Suprapubic skin (tissue), 4 donors: ENCODE data around the gene FXYD4. TPM values are rescaled to one million over a fixed set of nuclear protein-coding genes. Genes with fewer than 3 reads are reported as not detected.

Experiments
- DNase-seq, 2 donors: peaks; one replicate each; pipeline ENCODE4 v3.0.0-alpha.2; 2019; ENCODE audit warnings: low spot score in 2 of 2
- H3K27ac ChIP-seq: fragments of 200-600 bp; sonication (generic); one replicate; pipeline ENCODE4 v1.5.1; 2019
- H3K27me3 ChIP-seq: fragments of 200-600 bp; sonication (generic); one replicate; pipeline ENCODE4 v1.5.1; 2019
- H3K36me3 ChIP-seq: fragments of 200-600 bp; sonication (generic); one replicate; pipeline ENCODE4 v1.5.1; 2019
- H3K4me1 ChIP-seq: fragments of 200-600 bp; sonication (generic); one replicate; pipeline ENCODE4 v1.5.1; 2019
- H3K4me3 ChIP-seq: fragments of 200-600 bp; sonication (generic); one replicate; pipeline ENCODE4 v1.5.1; 2019; ENCODE audit warnings: mild to moderate bottlenecking
- H3K9me3 ChIP-seq: fragments of 200-600 bp; sonication (generic); one replicate; pipeline ENCODE4 v1.5.1; 2019
- EP300 ChIP-seq: sonication (generic); formaldehyde crosslinking; IDR thresholded peaks from one replicate; pipeline ENCODE4 v1.6.1; 2017; ENCODE audit warnings: antibody characterized with exemption
- POLR2A ChIP-seq, 2 donors: fragments of 450-650 bp; IDR thresholded peaks; one replicate each; pipeline ENCODE4 v1.6.1; 2017; ENCODE audit warnings: antibody characterized with exemption in 2 of 2, mild to moderate bottlenecking in 2 of 2, moderate library complexity in 2 of 2
- POLR2AphosphoS5 ChIP-seq, 3 donors: sonication (generic); formaldehyde crosslinking; IDR thresholded peaks; one replicate each; pipeline ENCODE4 v1.6.1; 2017; ENCODE audit warnings: antibody characterized with exemption in 3 of 3
- WGBS: methylation state at CpG from one replicate; pipeline ENCODE4 v1.1.5; 2018; 5-methylcytosine and 5-hydroxymethylcytosine counted together
- total RNA-seq, 4 donors: library from RNA; depleted of rRNA; stranded (reverse); fragments of >200 nt; gene quantifications; one replicate each; pipeline ENCODE4 v1.1.0, GENCODE V29; 2016
- TF ChIP-seq, protein P1 (sequence below), 2 donors: fragments of 200-600 bp in 1 of 2; fragments of 450-650 bp in 1 of 2; sonication (generic) in 1 of 2; IDR thresholded peaks; one replicate each; pipeline ENCODE4 v1.5.1; 2016 to 2019; ENCODE audit warnings: antibody characterized with exemption in 2 of 2, mild to moderate bottlenecking in 1 of 2, moderate library complexity in 1 of 2

The FXYD4 gene
- total RNA-seq, 4 donors from 2014 or later: not detected

DNA sequence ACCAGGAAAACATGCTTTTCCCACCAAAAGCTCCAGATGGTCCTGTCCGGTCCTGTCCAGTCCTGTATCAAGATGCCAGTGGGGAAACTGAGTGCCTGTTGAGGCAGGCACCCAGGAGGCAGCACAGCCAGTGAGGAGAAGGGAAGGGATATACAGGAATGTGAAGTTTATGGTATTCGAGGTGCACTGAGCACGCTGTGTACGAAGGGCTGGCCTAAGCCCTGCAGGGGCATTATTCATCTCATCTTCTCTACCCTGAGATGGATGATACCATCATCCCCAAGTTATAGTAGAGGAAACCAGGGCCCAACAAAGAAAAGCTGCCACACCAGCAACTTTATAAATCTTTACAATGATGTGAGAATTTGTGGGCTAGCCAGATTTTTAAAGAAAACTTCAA is 23.4 kb upstream of the FXYD4 start:
- no peak for DNase-seq
- no peak overlapping the region for H3K4me3 ChIP-seq
- no peaks in the 10 kb centered on the region for H3K36me3 ChIP-seq
- 77% methylated on average over 4 of the region's 4 CpGs for WGBS
- H3K27me3 ChIP-seq: no peaks in the 10 kb centered on the region
- TF ChIP-seq, protein P1, sequence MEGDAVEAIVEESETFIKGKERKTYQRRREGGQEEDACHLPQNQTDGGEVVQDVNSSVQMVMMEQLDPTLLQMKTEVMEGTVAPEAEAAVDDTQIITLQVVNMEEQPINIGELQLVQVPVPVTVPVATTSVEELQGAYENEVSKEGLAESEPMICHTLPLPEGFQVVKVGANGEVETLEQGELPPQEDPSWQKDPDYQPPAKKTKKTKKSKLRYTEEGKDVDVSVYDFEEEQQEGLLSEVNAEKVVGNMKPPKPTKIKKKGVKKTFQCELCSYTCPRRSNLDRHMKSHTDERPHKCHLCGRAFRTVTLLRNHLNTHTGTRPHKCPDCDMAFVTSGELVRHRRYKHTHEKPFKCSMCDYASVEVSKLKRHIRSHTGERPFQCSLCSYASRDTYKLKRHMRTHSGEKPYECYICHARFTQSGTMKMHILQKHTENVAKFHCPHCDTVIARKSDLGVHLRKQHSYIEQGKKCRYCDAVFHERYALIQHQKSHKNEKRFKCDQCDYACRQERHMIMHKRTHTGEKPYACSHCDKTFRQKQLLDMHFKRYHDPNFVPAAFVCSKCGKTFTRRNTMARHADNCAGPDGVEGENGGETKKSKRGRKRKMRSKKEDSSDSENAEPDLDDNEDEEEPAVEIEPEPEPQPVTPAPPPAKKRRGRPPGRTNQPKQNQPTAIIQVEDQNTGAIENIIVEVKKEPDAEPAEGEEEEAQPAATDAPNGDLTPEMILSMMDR (IDR thresholded peaks at IDR 0.05): no peak
- TF ChIP-seq EP300: no peak
- peaks cover 7% of the 10 kb centered on the region for H3K4me1 ChIP-seq
- H3K27ac ChIP-seq: no peak overlapping the region
- H3K9me3 ChIP-seq: no peaks in the 10 kb centered on the region

DNA sequence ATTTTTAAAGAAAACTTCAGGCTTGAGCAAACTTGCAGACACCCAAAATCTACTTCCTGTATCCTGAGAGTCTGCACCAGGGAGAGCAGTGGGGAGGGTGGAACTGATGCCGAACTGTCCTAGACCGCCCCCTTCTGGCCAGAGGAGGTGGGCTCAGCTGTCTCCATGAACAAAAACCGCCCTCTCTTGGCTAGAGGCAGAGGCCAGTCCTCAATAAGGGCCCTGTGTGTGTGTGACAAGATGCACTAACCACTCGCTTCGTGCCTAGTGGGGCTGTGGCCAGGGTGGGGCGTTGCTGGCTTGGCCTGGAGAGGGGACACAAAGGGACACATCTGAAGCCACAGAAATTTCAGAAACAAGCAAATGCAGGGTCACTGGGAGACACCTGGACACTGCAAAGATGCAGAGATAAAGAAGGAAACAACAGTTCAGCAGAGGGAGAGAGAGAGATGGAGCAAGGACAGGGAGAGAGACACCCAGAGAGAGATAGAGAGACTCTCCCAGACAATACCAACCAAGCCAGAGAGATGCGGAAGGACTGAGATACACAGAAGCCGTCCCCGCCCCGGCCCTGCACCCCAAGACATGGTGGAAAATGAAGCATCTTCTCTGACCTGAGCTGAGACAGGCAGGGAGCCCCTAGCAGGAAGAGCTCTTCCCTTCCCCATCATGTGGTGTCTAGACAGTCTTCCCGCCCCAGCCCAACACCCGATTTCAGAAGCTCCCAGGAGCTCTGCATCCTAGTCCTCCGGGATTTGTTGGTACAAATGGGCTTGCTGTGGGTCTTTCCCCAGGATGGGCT is 22.7 kb upstream of the FXYD4 start:
- H3K4me3 ChIP-seq: no peak overlapping the region
- H3K9me3 ChIP-seq: no peaks in the 10 kb centered on the region
- no peaks in the 10 kb centered on the region for H3K27me3 ChIP-seq
- H3K27ac ChIP-seq: no peak overlapping the region
- H3K4me1 ChIP-seq: peaks cover 12% of the 10 kb centered on the region
- WGBS: 54% methylated on average over 13 of the region's 13 CpGs
- peak; percentile 85 to 90 for DNase-seq
- TF ChIP-seq, protein P1 (IDR thresholded peaks at IDR 0.05): peak; percentile 76 to 86
- no peak for TF ChIP-seq EP300
- TF ChIP-seq POLR2A (IDR thresholded peaks at IDR 0.05): no peak
- TF ChIP-seq POLR2AphosphoS5 (IDR thresholded peaks at IDR 0.05): no peak
- H3K36me3 ChIP-seq: no peaks in the 10 kb centered on the region

DNA sequence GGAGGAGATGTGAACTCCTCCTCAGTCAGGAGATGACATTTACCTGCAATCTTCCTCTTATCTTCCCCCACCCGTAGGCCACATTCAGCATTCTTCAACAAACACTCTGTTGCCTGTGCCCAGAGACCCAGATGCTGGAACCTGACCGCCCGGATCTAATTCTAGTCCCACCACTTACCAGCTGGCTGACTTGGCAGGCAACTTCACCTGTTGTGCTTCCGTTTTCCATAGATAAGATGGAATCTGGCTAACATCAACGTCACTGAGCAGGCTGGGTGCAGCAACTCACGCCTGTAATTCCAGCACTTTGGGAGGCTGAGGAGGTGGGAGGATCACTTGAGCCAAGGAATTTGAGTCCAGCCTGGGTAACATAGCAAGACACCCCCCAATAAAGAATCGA is 21.3 kb upstream of the FXYD4 start:
- 47% methylated on average over 7 of the region's 7 CpGs for WGBS
- H3K4me3 ChIP-seq: no peak overlapping the region
- no peaks in the 10 kb centered on the region for H3K9me3 ChIP-seq
- peaks cover 21% of the 10 kb centered on the region for H3K4me1 ChIP-seq
- DNase-seq: no peak
- H3K36me3 ChIP-seq: no peaks in the 10 kb centered on the region
- no peak for TF ChIP-seq POLR2A (IDR thresholded peaks at IDR 0.05)
- TF ChIP-seq EP300: no peak
- TF ChIP-seq, protein P1 (IDR thresholded peaks at IDR 0.05): no peak
- TF ChIP-seq POLR2AphosphoS5 (IDR thresholded peaks at IDR 0.05): no peak
- H3K27me3 ChIP-seq: no peaks in the 10 kb centered on the region
- H3K27ac ChIP-seq: no peak overlapping the region

DNA sequence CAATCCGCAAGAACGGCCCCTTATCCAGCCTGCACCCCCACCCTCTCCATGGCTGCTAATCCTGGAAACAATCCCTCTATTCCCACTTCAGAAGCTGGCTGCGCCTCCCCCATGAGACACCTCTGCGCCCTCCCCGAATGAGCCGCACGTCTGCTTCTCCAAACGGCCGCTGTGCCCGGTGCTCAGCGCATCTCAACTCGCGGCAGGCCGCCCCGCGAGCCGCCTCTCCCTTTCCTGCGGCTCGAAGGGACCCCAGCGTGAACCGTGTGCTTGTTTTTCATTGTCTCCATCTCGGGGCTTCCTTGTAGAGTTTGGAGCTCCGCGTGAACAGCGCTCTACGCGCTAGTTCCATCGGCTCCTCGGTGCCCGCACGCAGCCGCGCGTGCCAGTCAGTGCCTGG is 20.8 kb upstream of the FXYD4 start:
- Histone ChIP-seq H3K9me3 (no peaks in the 10 kb centered on the region), H3K27me3 (no peaks in the 10 kb centered on the region), H3K4me3 (no peak overlapping the region), H3K36me3 (no peaks in the 10 kb centered on the region), H3K27ac (no peak overlapping the region), H3K4me1 (peaks cover 21% of the 10 kb centered on the region)
- TF ChIP-seq POLR2A (IDR thresholded peaks at IDR 0.05) (no peak), EP300 (no peak), POLR2AphosphoS5 (IDR thresholded peaks at IDR 0.05) (no peak)
- TF ChIP-seq, protein P1 (IDR thresholded peaks at IDR 0.05): no peak
- DNase-seq: no peak
- WGBS: 32% methylated on average over 33 of the region's 34 CpGs

DNA sequence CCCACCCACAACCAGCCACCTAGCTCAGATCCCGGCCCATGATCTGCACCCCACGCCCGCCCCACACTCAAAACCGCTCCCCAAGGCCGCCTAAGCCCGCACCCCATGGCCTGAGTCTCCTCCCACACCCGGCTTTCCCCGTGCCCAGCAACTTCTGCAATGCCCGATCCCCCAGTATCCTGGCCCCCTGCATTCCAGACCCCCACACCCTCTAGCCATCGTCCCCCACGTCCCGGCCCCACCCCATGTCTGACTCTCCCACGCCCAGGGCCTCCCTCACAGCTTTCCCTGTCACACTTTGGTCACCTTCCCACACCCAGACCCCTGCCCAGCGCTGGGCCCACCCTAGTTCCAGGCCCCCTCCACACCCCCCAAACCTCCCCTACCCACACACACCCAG is 20.1 kb upstream of the FXYD4 start:
- 51% methylated on average over 14 of the region's 14 CpGs for WGBS
- Histone ChIP-seq H3K4me1 (peaks cover 26% of the 10 kb centered on the region), H3K36me3 (no peaks in the 10 kb centered on the region), H3K27ac (no peak overlapping the region), H3K4me3 (no peak overlapping the region), H3K27me3 (no peaks in the 10 kb centered on the region), H3K9me3 (no peaks in the 10 kb centered on the region)
- TF ChIP-seq POLR2A (IDR thresholded peaks at IDR 0.05) (no peak), POLR2AphosphoS5 (IDR thresholded peaks at IDR 0.05) (no peak), EP300 (no peak)
- TF ChIP-seq, protein P1 (IDR thresholded peaks at IDR 0.05): no peak
- no peak for DNase-seq
